Bronchial epithelial cell (primary cell): ENCODE data around the gene NR2F2. TPM values are rescaled to one million over a fixed set of nuclear protein-coding genes. Genes with fewer than 3 reads are reported as not detected.
A peak's percentile ranks its signal among the peaks of the same experiment; 100 is the strongest.

ENCODE experiments used
- DNase-seq: peaks from one replicate; pipeline ENCODE4 v3.0.0-alpha.2; 2010; ENCODE audit warnings: low read depth
- FAIRE-seq: peaks from 2 replicates; lab custom pipeline; 2011; peaks lifted over from hg19 to GRCh38; lab: Jason Lieb, UNC
- H3K27me3 ChIP-seq: 2 replicates; pipeline ENCODE4 v1.5.1; 2011; ENCODE audit warnings: low read length; ENCODE audit not compliant: control insufficient read depth, insufficient read depth
- H3K36me3 ChIP-seq: 2 replicates; pipeline ENCODE4 v1.5.1; 2011; ENCODE audit warnings: low read length; ENCODE audit not compliant: control insufficient read depth, insufficient read depth
- H3K4me3 ChIP-seq: 2 replicates; pipeline ENCODE4 v1.5.1; 2011; ENCODE audit warnings: mild to moderate bottlenecking, low read depth, low read length, control low read depth
- total RNA-seq: library from RNA; depleted of rRNA; stranded (reverse); fragments of >200 nt; gene quantifications from 2 replicates; pipeline ENCODE4 v1.2.1, GENCODE V29; 2014
- TF ChIP-seq, protein P1 (sequence below): IDR thresholded peaks from 2 replicates; pipeline ENCODE4 v1.5.1; 2011; ENCODE audit warnings: mild to moderate bottlenecking, moderate library complexity, low read length, control low read depth, inconsistent platforms; ENCODE audit not compliant: insufficient read depth, severe bottlenecking

The NR2F2 gene
- total RNA-seq, 1 donor from 2014 or later, result 1.6 TPM

DNA sequence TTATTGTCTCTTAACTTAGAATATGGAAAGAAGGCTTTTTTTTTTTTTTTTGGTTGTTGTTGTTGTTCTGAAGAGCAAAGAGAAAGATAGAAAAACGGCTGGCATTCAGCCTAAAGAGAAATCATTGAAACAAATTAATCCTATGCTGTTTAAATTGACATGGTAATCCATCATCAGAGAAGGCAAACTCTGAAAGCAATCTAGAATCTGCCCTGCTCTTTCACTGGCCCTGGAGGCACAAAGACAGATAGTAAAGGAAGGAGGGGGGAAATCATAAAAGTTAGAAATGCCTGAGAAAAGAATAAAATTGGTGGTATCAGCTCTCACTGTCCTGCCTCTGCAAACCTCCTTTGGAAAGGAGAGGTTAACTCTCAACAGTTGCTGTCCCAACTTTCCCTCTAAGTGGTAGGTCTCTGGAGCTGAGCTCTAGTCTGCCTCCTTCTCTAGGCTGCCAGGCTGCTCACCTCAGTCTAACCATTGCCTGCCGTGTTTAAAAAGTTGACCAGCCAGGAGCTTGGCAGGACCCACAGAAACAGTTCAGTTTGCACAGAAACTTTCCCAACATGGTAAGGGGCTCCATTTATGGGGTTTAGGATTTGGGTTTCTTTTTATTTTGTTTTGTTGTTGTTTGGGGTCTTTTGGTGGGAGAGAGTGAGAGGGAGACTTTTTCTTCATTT, 13.4 kb upstream of the NR2F2 start:
- no peak overlapping the region for H3K4me3 ChIP-seq
- no peaks in the 10 kb centered on the region for H3K36me3 ChIP-seq
- DNase-seq (no peak), FAIRE-seq (no peak)
- H3K27me3 ChIP-seq, result no peaks in the 10 kb centered on the region
- TF ChIP-seq, protein P1, sequence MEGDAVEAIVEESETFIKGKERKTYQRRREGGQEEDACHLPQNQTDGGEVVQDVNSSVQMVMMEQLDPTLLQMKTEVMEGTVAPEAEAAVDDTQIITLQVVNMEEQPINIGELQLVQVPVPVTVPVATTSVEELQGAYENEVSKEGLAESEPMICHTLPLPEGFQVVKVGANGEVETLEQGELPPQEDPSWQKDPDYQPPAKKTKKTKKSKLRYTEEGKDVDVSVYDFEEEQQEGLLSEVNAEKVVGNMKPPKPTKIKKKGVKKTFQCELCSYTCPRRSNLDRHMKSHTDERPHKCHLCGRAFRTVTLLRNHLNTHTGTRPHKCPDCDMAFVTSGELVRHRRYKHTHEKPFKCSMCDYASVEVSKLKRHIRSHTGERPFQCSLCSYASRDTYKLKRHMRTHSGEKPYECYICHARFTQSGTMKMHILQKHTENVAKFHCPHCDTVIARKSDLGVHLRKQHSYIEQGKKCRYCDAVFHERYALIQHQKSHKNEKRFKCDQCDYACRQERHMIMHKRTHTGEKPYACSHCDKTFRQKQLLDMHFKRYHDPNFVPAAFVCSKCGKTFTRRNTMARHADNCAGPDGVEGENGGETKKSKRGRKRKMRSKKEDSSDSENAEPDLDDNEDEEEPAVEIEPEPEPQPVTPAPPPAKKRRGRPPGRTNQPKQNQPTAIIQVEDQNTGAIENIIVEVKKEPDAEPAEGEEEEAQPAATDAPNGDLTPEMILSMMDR, result no peak

DNA sequence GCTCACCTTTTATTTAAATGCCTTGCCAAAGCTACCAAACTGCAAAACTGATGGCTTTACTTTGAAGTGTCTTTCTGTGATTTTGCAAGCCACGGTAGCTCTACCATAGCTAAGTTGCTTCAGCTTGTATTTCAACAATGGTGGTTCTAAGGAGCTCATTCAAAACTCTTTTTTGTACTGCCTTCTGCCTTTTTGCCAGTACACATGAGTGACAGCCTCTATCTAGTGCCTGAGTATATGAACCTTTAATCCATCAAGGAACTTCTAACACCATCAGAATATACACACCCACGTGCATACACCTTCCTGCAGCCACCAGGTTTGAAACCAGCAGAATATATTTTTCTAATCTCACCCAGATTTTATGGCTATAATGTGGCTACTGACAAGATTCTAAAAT, 10.4 kb upstream of the NR2F2 start:
- H3K4me3 ChIP-seq, result no peak overlapping the region
- TF ChIP-seq, protein P1, result no peak

DNA sequence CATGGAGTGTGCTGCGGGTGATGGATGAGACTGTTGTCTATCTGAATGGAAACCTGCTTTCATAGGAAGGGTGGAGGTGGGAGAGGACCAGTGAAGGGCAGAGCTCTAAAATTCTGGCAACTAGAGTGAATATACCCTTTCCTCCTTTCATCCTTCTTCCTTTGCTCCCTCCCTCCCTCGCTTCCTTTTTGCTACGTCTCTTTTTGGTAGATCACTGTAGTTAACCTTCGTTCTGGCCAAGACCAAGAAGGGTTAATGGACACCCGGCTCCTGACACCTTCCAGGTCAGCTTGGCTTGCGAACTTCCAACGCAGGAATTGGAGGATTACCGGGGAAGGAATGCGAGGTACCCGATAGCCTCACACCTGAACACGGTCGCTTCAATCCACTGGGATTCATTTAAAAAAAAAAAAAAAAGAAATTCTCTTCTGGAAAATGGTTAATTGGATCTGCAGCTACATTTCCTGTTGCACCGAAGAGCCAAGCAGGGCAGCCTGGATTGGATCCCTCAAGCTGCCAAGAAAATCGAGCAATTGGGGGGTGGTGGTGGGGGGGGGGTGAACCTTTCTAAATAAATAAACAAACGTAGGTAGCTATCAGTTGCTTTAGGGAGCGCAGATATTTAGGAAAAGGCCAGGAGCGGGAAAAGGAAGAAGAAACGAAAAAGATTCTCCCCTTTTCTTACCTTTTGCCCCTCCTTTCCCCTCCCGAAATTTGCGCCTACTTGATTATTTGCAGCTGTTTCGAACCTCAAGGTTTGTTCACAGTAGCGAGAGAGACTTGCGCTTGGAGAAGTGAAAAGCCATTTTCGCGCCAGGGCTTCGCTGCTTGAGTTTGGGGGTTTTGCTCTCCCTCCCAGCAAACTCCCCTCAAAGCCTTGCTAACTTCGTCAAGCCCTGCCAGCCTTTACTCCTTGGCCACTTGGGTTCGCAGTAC, 9.5 kb upstream of the NR2F2 start:
- TF ChIP-seq, protein P1, result no peak
- DNase-seq, result no peak
- peak overlapping the region; percentile 46 for H3K4me3 ChIP-seq
- no peaks in the 10 kb centered on the region for H3K36me3 ChIP-seq
- no peaks in the 10 kb centered on the region for H3K27me3 ChIP-seq
- FAIRE-seq, result no peak

More for the DNA sequence above, 10.4 kb upstream of the NR2F2 start:
- Histone ChIP-seq H3K36me3 (no peaks in the 10 kb centered on the region), H3K27me3 (no peaks in the 10 kb centered on the region)
- FAIRE-seq, result no peak
- no peak for DNase-seq

DNA sequence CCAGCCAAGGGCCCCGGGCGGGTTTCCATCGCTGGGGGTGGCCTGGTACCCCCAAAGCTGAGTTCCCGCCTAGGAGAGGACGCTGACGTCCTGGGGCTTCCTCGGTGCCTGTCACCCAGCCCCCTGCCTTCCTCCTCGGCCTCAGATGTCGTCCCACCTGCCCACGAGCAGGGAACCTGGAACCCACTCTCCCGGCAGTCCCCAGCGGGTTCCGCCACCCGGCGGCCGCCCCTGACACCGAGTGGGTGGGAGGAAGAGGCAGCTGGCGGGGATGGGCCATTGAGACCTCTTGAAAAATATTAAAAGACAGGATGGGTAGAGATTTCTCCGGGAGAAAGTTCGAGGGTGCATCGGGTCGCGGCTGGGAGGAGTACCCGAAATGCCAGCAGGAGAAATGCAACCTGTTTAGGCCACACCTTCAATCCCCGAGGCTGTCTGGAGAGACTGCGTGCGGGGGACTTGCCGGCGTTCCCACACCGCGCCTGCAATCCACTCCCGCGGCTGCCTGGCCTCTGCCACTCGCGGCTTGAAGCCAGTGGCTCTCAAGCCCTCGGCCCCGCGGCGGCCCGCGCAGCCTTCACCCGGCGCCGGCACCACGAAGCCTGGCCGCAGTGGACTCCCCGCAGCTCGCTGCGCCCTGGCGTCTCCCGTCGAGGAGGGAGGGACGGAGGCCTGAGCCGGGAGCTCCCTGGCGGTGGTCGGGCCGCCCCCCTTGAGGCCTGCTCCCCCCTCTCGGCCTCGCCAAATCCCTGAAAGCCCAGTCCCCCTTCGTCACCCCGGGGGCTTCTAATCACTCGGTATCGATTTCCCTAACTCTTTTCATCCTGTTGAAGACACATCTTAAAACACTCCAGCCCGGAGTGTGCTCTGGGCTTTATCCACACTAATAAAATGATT, 8.6 kb upstream of the NR2F2 start:
- TF ChIP-seq, protein P1, result no peak
- DNase-seq (no peak), FAIRE-seq (no peak)
- Histone ChIP-seq H3K4me3 (peak overlapping the region; percentile 46), H3K36me3 (no peaks in the 10 kb centered on the region), H3K27me3 (no peaks in the 10 kb centered on the region)

DNA sequence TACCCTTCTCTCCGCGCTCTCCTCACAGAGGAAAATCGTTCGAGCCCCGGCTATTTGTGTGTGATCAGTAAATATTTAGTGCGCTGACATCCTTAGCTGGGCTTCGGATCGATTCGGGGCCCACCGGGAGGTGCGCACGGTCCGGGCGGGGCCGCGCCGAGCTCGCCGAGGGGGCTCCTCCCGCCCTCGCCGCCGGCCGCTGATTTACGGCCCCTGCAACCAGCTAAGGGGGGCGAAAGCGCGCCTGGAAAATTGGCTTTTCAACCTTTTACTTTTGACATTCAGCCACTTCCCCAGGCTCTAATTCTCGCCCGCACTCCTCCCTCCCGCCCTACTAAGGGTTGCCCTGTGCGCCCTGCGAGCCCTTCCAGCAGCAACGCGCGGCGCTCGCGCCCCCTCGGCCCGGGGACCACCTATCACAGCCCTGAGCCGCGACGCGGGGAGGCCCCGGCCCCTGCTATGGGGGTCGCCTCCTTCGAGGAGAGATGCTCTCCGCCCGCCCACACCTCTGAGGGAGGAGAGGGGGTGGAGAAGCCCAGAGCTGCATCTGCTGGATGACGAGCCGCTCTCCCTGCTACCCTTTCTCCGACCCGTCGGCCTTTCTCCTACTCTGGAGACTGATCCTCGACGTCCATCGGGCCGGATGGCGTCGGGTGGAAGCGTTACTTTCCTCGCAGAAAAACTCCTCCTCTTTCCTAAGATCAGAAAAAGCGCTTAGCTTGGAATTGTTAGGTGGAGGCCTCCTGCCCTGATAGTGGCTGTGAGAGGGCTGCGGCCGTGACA, 7.8 kb upstream of the NR2F2 start:
- DNase-seq (no peak), FAIRE-seq (no peak)
- Histone ChIP-seq H3K36me3 (no peaks in the 10 kb centered on the region), H3K4me3 (peak overlapping the region; percentile 46), H3K27me3 (no peaks in the 10 kb centered on the region)
- TF ChIP-seq, protein P1, result no peak
